ENCODE measurements around the gene HIPK2. TPM values are rescaled to one million over a fixed set of nuclear protein-coding genes. Genes with fewer than 3 reads are reported as not detected.

The HIPK2 gene
- total and polyA plus RNA-seq, 10 of the 15 experiments (the other 5 are each of a cell fraction or from before 2014, with no cell fraction given) = 1.7 to 39.0 (median 9.4) TPM

DNA sequence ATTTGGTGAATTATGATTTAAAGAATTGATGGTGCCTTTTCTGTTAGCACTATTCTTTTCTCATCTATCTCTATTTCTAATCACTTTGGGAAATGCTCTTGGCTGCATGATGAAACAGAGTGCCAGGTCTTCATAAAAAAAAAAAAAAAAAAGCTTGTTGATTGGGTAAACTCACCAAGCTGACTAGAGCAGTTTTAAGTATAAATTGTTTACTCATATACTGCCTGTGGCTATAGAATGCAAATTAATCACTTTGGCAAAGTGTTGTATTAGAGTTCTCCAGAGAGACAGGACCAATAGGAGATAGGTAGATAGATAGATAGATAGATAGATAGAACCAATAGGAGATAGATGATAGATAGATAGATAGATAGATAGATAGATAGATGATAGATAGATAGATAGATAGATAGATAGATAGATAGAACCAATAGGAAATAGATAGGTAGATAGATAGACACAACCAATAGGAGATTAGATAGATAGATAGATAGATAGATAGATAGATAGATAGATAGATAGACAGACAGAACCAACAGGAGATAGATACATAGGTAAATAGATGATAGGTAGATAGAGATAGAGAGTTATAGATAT is 31.1 kb upstream of the HIPK2 start (continued):
- TF ChIP-seq, protein P1, sequence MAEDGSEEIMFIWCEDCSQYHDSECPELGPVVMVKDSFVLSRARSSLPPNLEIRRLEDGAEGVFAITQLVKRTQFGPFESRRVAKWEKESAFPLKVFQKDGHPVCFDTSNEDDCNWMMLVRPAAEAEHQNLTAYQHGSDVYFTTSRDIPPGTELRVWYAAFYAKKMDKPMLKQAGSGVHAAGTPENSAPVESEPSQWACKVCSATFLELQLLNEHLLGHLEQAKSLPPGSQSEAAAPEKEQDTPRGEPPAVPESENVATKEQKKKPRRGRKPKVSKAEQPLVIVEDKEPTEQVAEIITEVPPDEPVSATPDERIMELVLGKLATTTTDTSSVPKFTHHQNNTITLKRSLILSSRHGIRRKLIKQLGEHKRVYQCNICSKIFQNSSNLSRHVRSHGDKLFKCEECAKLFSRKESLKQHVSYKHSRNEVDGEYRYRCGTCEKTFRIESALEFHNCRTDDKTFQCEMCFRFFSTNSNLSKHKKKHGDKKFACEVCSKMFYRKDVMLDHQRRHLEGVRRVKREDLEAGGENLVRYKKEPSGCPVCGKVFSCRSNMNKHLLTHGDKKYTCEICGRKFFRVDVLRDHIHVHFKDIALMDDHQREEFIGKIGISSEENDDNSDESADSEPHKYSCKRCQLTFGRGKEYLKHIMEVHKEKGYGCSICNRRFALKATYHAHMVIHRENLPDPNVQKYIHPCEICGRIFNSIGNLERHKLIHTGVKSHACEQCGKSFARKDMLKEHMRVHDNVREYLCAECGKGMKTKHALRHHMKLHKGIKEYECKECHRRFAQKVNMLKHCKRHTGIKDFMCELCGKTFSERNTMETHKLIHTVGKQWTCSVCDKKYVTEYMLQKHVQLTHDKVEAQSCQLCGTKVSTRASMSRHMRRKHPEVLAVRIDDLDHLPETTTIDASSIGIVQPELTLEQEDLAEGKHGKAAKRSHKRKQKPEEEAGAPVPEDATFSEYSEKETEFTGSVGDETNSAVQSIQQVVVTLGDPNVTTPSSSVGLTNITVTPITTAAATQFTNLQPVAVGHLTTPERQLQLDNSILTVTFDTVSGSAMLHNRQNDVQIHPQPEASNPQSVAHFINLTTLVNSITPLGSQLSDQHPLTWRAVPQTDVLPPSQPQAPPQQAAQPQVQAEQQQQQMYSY (CRISPR knock-in tag; IDR thresholded peaks at IDR 0.05) = no peak
- TF ChIP-seq BHLHE40 (IDR thresholded peaks at IDR 0.05; ENCODE audit: borderline replicate concordance in 1 of 2, low read depth in 2 of 2, low read length in 1 of 2) (no peak), WRNIP1 (IDR thresholded peaks at IDR 0.05; ENCODE audit: borderline replicate concordance, low read depth, low read length) (no peak), KDM1A (IDR thresholded peaks at IDR 0.05; ENCODE audit: borderline replicate concordance) (no peak)

DNA sequence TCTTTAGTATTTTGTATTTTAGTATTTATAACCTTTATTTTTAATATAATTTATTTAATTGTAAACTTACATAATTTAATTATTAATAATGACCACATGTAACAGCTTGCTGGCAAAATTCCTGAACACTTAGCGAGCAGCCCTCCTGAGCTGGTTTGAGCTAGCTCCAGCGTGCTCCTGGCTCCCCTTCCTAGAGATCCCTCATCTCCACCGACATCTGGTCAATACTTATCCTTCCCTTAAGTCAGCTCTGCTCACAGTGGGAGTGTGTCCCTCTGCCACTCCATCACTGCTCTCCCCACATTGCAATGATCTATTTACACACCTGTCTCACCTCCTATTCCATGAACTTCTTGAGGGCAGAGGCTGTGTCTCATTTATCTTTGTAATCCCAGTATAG is 30.6 kb upstream of the HIPK2 start:
- POLR2A ChIA-PET = no interaction called here
- no peaks in the 10 kb centered on the region for H4K20me1 ChIP-seq (ENCODE audit: control insufficient read depth, insufficient read depth)
- ATAC-seq (no peak), FAIRE-seq (no peak), DNase-seq (ENCODE audit: low read depth, low spot score) (no peak)
- no peaks in the 10 kb centered on the region for H3K4me1 ChIP-seq (ENCODE audit: control insufficient read depth, insufficient read depth, low read length)
- in situ Hi-C loops (cut with MboI) = no loop called here
- H3K4me3 ChIP-seq = no peak overlapping the region
- no peaks in the 10 kb centered on the region; the same call in 2 of the 3 replicates for H3K9me3 ChIP-seq (replicated peaks; ENCODE audit: control insufficient read depth, insufficient read depth, low read length)
- BruUV-seq (replicated peaks) = no TSS peak
- H3K27ac ChIP-seq (ENCODE audit: control insufficient read depth, insufficient read depth) = no peak overlapping the region
- no peak overlapping the region for H2AFZ ChIP-seq (ENCODE audit: control insufficient read depth, low read depth, low read length)
- H3K9ac ChIP-seq (ENCODE audit: control insufficient read depth, insufficient read depth, low read length) = no peak overlapping the region
- no peak for TF ChIP-seq STAT1 (conservative IDR thresholded peaks at IDR 0.05)
- H3K4me2 ChIP-seq (ENCODE audit: control insufficient read depth, insufficient read depth) = no peak overlapping the region
- intact Hi-C loops (cut with micrococcal nuclease; ENCODE audit: unreplicated experiment) = no loop called here
- H3K27me3 ChIP-seq (replicated peaks in 1 of 2; ENCODE audit: control insufficient read depth in 2 of 2, insufficient read depth in 2 of 2, low read length in 1 of 2) = no peaks in the 10 kb centered on the region; a peak in 1 of 4 replicates
- SMC1A ChIA-PET (ENCODE audit: uncharacterized antibody, unreplicated experiment) = interaction anchor here (1.1 kb wide), 2 partner anchors 43 to 162 kb away, joined by 3 read pairs; no protein-coding TSS in a partner anchor
- no peaks in the 10 kb centered on the region for H3K36me3 ChIP-seq (ENCODE audit: control insufficient read depth in 2 of 2, insufficient read depth in 2 of 2, low read length in 1 of 2)
- CTCF ChIA-PET = no interaction called here
- no peaks in the 10 kb centered on the region for H3K79me2 ChIP-seq (ENCODE audit: control insufficient read depth, insufficient read depth, low read length)
- WGBS (ENCODE audit: insufficient coverage, insufficient replicate concordance, low lambda C conversion rate, missing lambda C conversion rate) = 79% methylated on average over 3 of the region's 3 CpGs
- RAD21 ChIA-PET (ENCODE audit: unreplicated experiment) = no interaction called here

Measured in GM12878 (cell line).